DMS53 treated with DMSO at 0.1 percent for 48 hours (cell line): Measurements from ENCODE around the gene DNAJC4.

ENCODE experiments used
- DNase-seq: peaks from one replicate; lab custom pipeline; 2025; ENCODE audit not compliant: unreplicated experiment; lab: John Stamatoyannopoulos, UW

DNAJC4 gene

GRCh38 chr11:64227405-64227956 is 2.9 kb upstream of the DNAJC4 start:
- no peak for DNase-seq

- DNase-seq = no peak
Measured at GRCh38 chr11:64229090-64229743, 1.1 kb upstream of the DNAJC4 start.

DNA sequence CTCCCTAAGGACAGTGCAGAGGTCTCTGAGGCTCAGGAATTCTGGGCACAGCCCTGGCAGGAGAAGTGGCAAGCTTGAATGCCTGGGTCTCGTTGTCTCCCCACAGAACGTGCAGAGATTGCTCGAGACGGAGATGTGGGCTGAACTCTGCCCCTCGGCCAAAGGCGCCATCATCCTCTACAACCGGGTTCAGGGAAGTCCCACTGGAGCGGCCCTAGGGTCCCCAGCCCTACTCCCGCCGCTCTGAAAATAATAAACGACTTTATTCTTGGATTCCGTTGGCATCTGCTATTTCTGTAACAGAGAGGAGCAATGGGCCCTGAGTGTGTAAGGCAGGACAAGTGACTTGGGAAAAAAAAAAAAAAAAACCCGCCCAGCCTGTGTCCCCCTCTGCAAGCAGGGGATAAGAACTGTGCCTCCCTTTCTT is 591 bp upstream of the DNAJC4 start:
- DNase-seq = no peak

DNA sequence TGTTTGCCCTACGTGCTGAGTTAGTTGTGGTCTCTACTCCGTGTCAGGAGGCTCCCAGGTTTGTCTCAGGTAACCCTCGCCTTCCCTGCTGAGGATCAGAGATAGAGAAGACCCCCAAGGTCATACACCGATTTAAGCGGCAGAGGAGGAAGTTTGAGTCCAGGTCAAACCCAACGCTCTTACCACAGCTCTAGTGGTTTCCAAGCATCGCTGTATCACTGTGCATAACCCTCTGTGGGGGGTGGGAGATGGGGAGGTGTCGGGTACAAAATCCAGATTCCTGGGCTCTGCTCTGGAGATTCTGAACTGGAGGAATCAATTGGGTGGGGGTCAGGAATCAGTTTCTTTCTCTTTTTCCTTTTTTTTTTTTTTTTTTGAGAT is 627 bp downstream of the DNAJC4 start:
- no peak for DNase-seq

- no peak for DNase-seq
Measured at GRCh38 chr11:64231546-64231945, 1.2 kb downstream of the DNAJC4 start.

GRCh38 chr11:64232182-64232966 is 2.0 kb downstream of the DNAJC4 start:
- no peak for DNase-seq

DNA sequence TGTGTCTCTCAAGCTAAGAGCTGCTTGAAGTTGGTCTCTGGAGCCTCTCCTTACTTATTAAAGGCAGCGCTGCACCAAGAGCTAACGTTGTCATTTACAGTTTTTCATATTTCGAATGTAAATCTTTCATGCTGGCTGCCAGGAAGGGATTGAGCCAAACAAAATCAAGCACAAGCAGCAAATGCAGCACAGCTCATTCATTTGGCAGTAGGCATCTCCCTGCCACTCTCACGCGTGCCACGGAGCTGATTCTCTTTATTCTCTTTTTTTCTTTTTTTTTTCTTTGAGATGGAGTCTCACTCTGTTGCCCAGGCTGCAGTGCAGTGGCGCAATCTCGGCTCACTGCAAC is 2.6 kb downstream of the DNAJC4 start:
- no peak for DNase-seq

- DNase-seq = peak; percentile 27
Measured at GRCh38 chr11:64233913-64234586, 3.7 kb downstream of the DNAJC4 start, which contains the start of gene VEGFB. Gene VEGFB (plus strand): TSS chr11:64234584. CDS start chr11:64234834, 250 bp downstream.

DNA sequence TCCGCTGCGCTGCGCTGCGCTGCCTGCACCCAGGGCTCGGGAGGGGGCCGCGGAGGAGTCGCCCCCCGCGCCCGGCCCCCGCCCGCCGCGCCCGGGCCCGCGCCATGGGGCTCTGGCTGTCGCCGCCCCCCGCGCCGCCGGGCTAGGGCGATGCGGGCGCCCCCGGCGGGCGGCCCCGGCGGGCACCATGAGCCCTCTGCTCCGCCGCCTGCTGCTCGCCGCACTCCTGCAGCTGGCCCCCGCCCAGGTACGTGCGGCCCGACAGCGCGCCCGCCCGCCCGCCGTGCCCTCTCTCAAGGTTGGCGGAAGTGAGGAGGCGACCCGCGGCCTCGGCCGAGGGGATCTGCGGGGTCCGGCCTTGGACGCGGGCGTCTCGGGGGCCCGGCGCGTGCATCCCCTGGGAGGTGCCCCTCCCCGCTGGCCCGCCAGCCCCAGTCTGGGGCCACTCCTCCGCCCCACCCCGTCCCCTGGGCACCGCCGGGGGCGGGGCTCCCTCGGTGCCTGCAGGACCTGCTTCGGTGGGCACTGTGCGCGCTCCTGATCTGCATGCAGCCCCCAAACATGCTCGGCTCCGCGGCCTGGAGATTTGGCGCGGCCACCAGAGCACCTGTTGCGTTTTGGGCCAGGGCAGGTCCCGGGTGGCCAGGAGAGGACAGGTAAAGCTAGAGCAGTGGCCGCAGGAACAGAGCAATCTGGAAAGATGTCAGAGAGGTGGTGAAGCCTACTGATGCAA is 4.5 kb downstream of the DNAJC4 start:
- DNase-seq = peak; percentile 50

DNA sequence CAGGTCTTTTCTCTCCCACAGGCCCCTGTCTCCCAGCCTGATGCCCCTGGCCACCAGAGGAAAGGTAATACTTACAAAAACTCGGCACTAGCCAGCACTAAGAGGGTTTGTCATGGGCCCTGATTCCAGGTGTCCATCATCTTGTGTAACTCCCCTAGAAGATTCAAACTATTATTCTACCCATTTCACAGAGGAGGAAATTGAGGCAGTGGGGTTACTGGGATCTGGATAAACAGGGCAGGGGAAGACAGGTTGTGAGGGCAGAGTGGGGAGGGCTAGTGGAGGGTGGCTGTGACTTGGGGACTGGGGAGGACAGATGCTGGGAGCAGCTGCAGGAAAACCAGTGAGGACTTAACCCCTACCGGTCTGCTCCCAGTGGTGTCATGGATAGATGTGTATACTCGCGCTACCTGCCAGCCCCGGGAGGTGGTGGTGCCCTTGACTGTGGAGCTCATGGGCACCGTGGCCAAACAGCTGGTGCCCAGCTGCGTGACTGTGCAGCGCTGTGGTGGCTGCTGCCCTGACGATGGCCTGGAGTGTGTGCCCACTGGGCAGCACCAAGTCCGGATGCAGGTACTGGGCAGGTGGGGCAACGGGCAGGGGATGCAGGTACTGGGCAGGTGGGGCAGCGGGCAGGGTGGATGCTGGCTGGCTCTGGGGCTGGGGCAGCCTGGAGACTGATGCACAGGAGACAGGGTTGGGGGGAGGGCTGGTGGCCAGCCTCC is 5.3 kb downstream of the DNAJC4 start:
- DNase-seq = no peak

GRCh38 chr11:64237484-64237951 is 7.2 kb downstream of the DNAJC4 start:
- DNase-seq = peak; percentile 98

- DNase-seq = peak; percentile 71
Measured at GRCh38 chr11:64238076-64238475, 7.7 kb downstream of the DNAJC4 start.

DNA sequence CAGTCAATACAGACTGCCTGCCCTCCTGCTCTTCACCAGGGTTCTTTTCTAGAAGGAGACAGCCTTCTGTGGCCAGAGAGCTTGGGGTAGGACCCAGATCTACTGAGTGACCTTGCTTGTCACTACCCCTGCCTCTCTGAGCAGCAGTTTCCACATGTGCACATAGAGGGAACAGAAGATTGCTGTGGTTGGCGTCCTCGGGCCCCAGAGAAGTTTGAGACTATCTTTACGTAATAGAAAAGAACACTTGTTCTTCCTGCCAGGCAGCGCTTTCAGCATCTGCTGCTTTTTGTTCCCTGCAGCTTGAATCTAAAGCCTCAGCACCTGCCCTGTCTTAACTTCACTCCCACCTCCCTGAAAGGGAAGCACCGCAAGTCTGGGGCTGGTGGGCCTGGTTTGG is 8.7 kb downstream of the DNAJC4 start:
- DNase-seq = no peak

DNA sequence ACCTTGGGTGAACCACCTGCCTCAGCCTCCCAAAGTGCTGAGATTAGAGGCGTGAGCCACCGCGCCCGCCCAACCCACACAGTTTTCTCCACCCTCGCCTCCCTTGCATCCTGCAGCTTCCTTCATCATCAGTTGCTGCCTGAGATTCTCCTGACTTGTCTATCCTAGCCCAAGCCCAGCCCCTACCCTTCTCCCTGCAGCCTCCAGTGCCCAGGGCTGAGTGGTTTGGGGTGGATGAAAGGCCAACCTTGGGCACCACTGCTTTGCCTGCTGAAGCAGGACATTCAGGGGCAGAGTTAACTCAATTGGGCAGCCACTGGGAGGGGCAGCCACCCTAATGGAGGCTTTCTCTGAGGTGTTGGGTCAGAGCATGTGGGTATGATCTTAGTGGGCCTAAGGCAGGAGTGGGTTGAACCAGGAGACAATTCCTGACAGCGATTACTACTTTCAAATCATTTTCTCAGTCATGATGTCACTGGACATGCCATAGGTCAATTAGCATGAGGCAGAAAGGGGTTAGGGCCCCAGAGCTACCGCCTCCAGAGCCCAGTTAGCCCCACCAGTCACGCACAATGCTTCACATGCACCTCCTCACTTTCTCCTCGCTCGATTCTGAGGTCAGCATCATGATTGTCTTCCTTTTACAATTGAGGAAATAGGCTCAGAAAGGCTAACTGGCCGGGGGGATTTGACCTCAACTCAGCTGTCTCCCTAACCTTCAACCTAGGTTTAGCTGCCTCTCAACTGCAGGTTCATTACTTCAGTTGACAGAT is 9.5 kb downstream of the DNAJC4 start:
- no peak for DNase-seq

GRCh38 chr11:64240435-64241240 is 10.3 kb downstream of the DNAJC4 start, which contains the start of gene FKBP2:
Gene FKBP2 (plus strand): TSS chr11:64241095. CDS start chr11:64242388, 1,293 bp downstream.
- peak; percentile 90 for DNase-seq

DNA sequence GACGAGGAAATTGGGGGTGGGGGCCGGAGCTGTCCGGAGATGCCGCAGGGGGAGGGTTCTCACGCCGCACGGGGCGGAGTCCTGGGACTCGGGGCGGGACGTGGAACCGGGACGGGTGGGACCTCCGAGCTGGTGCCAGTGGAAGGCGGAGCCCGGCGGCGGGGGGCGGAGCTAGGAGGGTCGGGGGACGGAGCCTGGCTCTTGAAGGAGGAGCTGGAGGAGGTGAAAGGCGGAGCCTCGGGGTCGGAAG is 10.8 kb downstream of the DNAJC4 start:
- no peak for DNase-seq

GRCh38 chr11:64241491-64242374 is 11.4 kb downstream of the DNAJC4 start:
- peak; percentile 87 for DNase-seq
